Activated T-helper 1 cell treated with anti-CD3 and anti-CD28 coated beads, Interleukin-12 subunit alpha, Interleukin-12 subunit beta, Interleukin-2, Interleukin-4 antibody, amounts not matched to agents 30 ng/mL and 10 ng/mL and 1 ng/mL, durations not matched to agents 14 hours and 24 hours and 36 hours (primary cell): Measurements from ENCODE around the gene TAF4. TPM values are rescaled to one million over a fixed set of nuclear protein-coding genes. Genes with fewer than 3 reads are reported as not detected.
A peak's percentile ranks its signal among the peaks of the same experiment; 100 is the strongest.

Experiments
- DNase-seq: peaks from one replicate; pipeline ENCODE4 v3.0.0; 2021; ENCODE audit warnings: low spot score
- H3K27ac Mint-ChIP-seq: one replicate; pipeline ENCODE4 v1.8.0; 2021; ENCODE audit warnings: mild to moderate bottlenecking, mixed read lengths
- H3K27me3 Mint-ChIP-seq: one replicate; pipeline ENCODE4 v1.8.0; 2022; ENCODE audit warnings: mild to moderate bottlenecking, moderate library complexity, mixed read lengths; ENCODE audit not compliant: insufficient read depth
- H3K36me3 Mint-ChIP-seq: one replicate; pipeline ENCODE4 v1.8.0; 2021; ENCODE audit warnings: low read depth, mixed read lengths
- H3K4me1 Mint-ChIP-seq: one replicate; pipeline ENCODE4 v1.8.0; 2021; ENCODE audit warnings: low read depth, mixed read lengths
- H3K4me3 Mint-ChIP-seq: one replicate; pipeline ENCODE4 v1.8.0; 2021; ENCODE audit warnings: mild to moderate bottlenecking, moderate library complexity, mixed read lengths
- H3K9me3 Mint-ChIP-seq: one replicate; pipeline ENCODE4 v1.8.0; 2021; ENCODE audit warnings: mixed read lengths
- intact Hi-C: fragments of 100-400 bp; cut with micrococcal nuclease; formaldehyde crosslinking; loops from one replicate; pipeline ENCODE4 v1.15.1; 2024
- total RNA-seq: library from RNA; stranded (reverse); gene quantifications from 2 replicates; pipeline ENCODE4 v1.2.3, GENCODE V29; 2022

Gene TAF4
- total RNA-seq, 1 donor from 2014 or later: 28.3 TPM

DNA sequence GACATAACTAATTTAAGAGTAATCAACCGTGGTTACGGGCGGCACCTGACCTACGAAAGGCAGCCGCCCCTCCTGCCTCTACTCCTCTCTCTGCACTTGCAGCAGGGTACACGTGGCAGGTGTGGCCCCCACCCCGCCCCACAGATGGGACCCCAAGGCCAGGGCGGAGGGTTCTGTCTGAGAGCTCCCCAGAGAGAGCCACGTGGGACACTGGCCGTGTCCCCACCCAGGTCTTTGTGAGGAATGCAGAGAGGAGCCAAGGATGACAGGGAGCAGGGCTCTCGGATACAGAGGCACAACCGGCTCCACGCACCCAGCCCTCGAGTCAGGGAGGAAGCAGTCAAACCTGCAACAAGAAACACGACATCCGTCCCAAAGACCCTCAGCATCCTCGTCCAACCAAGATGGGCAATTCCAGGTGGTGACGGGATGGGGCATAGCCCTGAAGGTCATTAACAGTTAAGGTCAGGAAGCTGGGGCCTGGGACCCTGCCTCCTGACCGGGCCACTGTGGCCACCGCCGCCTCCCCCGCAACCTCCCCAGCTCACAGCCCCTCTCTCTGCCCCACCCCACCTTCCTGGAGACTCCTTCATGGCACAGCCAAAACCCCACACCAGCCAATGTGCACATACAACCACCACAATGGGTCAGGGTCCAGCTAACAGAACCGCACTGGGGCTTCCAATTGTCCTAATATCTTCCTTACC lies 47.1 kb downstream of the TAF4 start:
- peaks cover 9% of the 10 kb centered on the region for H3K4me1 Mint-ChIP-seq

DNA sequence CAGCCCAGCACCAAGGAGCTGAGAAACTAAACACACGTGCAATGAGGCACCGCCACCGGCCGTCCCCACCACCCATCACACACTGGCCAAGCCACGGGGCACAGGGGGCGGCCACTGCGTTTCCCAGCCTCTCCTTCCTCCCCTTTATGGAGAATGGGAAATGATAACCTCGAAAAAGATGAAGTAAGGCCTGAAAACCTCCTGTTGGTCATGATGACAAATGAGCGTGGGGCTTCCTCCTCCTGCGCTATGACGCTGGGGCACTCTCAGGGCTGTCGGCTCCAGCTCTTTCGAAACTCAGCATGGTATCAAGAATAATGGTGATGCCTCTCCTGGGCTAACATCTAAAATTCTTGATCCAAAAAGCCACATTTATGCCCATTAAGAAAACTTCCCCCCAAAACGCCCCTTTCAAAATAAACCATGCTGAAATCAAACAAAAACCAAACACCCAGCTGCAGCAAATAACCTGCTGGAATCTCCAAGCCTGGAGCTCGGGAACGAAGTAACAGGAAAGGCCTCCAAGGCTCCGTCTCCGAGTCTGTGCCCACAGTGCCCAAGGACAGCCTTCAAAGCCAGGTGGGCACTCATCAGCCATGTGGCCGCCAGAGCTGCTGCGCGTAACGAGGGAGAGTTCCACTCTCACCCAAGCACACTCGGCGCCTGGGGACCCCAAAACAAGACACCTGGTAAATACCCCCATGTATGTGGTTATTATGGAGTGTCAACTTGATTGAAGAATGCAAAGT lies 50.0 kb downstream of the TAF4 start:
- no peak overlapping the region for H3K27ac Mint-ChIP-seq
- no peaks in the 10 kb centered on the region for H3K36me3 Mint-ChIP-seq
- H3K9me3 Mint-ChIP-seq: no peaks in the 10 kb centered on the region
- no peak overlapping the region for H3K4me3 Mint-ChIP-seq
- H3K4me1 Mint-ChIP-seq: peaks cover 13% of the 10 kb centered on the region
- DNase-seq: no peak
- no peaks in the 10 kb centered on the region for H3K27me3 Mint-ChIP-seq
- intact Hi-C loops: no loop called here

More for the DNA sequence above, 47.1 kb downstream of the TAF4 start:
- intact Hi-C loops: no loop called here
- Mint-ChIP-seq H3K36me3 (no peaks in the 10 kb centered on the region), H3K27ac (no peak overlapping the region), H3K27me3 (no peaks in the 10 kb centered on the region), H3K4me3 (no peak overlapping the region), H3K9me3 (no peaks in the 10 kb centered on the region)
- DNase-seq: no peak

DNA sequence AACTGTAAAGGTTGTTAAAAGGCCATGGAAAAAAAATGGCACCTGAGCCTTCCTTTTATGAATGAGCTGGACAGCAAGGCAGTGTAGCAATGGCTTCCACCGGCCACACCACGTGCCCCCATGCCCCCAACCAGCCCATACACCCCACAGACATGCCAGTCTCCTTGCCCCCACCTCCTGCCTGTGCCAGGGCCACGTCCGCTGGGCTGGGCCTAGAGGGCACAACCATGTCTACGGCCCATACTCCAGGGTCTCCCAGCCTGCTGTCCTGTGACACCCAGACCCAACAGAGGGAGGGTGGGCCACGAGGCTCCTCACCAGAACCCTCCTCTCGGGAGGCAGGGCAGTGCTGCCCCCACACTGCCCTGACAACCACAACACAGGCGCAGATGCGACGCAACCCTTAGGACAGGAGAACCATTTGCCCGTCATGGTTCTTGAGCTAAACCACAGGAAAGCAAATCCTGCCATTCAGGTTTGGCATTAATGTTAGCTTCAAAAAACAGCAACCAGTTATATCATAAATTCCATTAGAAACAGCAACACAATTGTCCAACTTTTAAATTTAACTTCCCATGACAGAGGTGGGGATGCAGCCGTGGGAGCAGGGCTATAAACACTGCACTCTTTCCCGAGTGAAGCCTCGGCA lies 50.7 kb downstream of the TAF4 start:
- no peak overlapping the region for H3K27ac Mint-ChIP-seq
- no peaks in the 10 kb centered on the region for H3K9me3 Mint-ChIP-seq
- DNase-seq: no peak
- no peaks in the 10 kb centered on the region for H3K27me3 Mint-ChIP-seq
- H3K4me1 Mint-ChIP-seq: peaks cover 8% of the 10 kb centered on the region
- no peak overlapping the region for H3K4me3 Mint-ChIP-seq
- intact Hi-C loops: loop anchor here (5.0 kb wide), 1 partner anchor 287 kb away; the partner anchor contains the start of gene ADRM1
- H3K36me3 Mint-ChIP-seq: no peaks in the 10 kb centered on the region

DNA sequence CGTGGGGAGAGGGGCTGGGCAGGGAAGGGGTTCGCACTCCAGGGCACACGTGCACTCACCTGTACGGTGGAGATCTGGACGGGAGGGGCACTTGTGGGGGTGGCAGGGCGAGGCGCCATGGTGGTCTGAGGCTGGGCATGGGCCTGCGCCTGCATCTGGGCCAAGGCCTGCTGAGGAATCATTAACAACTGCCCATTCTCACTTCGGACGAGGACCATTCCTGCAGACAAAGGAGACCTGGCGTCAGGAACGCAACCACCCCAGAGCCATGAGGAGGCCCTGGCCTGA lies 51.2 kb downstream of the TAF4 start:
- Mint-ChIP-seq H3K9me3 (no peaks in the 10 kb centered on the region), H3K27ac (no peak overlapping the region), H3K27me3 (no peaks in the 10 kb centered on the region), H3K4me3 (no peak overlapping the region), H3K4me1 (peaks cover 8% of the 10 kb centered on the region), H3K36me3 (no peaks in the 10 kb centered on the region)
- intact Hi-C loops: loop anchor here (5.0 kb wide), 1 partner anchor 288 kb away; the partner anchor contains the start of gene ADRM1
- no peak for DNase-seq

DNA sequence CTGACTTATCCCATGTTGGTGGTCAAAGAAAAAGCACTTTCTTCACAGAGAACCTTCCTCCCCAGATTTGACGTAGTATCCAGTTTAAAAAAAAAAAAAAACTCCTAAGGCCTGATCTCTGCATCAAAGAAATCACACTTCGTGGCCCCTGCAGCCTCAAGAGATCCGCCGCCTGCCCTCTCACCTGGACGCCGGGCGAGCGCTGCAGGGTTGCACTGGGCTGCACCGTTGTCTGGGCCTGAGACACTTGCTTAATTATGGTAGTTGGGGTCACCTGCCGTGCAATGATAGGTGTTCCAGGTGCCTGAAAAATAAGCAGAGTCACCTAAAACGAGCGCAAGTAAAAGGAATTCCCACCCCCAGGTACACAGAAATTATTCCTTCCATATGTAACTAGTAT lies 53.0 kb downstream of the TAF4 start:
- Mint-ChIP-seq H3K27ac (no peak overlapping the region), H3K9me3 (no peaks in the 10 kb centered on the region), H3K27me3 (no peaks in the 10 kb centered on the region), H3K4me3 (no peak overlapping the region), H3K36me3 (peaks cover 9% of the 10 kb centered on the region), H3K4me1 (peaks cover 8% of the 10 kb centered on the region)
- DNase-seq: no peak
- intact Hi-C loops: loop anchor here (5.0 kb wide), 1 partner anchor 290 kb away; the partner anchor contains the start of gene ADRM1

DNA sequence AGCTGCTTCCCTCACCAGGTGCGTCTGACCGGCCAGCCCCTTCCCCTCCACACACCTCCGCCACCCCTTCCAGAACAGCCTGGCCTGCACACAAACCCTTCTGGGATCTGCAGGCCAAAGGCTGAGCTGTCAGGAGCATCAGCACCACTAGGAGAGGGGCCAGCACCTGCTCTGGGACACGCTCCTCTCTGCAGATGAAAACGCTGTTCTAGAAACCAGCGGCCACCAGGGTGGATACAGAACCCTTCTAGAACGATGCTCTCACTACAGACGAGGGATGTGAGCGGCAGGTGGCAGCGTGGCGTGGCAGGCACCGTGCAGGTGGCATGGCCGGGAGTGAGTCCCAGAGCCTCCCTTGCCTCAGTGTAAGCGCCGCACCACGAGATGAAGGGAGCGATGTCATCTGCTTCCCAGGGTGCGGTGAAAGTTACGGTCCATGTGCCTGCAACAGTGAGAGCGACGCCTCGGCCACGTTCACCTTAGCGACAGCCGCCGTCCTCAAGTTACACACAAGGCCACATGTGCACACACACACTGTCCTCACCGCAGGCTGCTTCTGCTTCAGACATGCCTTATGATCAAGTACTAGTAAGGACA lies 53.6 kb downstream of the TAF4 start:
- intact Hi-C loops: loop anchor here (1.0 to 5.0 kb wide), 2 partner anchors 124 to 290 kb away; partner anchors contain the start of gene ADRM1
- no peak overlapping the region for H3K4me3 Mint-ChIP-seq
- H3K27me3 Mint-ChIP-seq: no peaks in the 10 kb centered on the region
- H3K36me3 Mint-ChIP-seq: peaks cover 11% of the 10 kb centered on the region
- no peak for DNase-seq
- H3K4me1 Mint-ChIP-seq: peaks cover 8% of the 10 kb centered on the region
- H3K27ac Mint-ChIP-seq: no peak overlapping the region
- H3K9me3 Mint-ChIP-seq: no peaks in the 10 kb centered on the region

DNA sequence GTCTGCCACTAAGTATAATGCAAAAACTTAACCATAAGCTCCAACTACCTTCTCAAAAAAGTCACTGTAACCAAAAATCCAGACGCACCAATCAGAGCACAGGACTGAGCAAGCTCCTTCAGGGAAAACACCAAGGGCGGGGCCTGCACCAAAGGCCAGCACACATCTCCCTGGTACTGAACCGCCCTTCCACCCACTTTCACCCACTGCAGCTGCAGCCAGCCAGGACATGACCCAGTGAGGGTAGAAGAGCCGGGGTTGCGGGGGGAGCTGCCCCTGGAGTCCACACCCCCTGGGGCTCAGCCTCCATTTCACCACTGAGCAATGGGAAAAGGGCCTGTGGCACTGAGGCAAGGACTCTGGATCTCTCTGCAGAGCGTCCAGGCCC lies 54.3 kb downstream of the TAF4 start:
- Mint-ChIP-seq H3K27ac (no peak overlapping the region), H3K27me3 (no peaks in the 10 kb centered on the region), H3K9me3 (no peaks in the 10 kb centered on the region), H3K36me3 (peaks cover 11% of the 10 kb centered on the region), H3K4me1 (peaks cover 8% of the 10 kb centered on the region), H3K4me3 (no peak overlapping the region)
- intact Hi-C loops: loop anchor here (1.0 to 5.0 kb wide), 2 partner anchors 125 to 291 kb away; partner anchors contain the start of gene ADRM1
- no peak for DNase-seq

DNA sequence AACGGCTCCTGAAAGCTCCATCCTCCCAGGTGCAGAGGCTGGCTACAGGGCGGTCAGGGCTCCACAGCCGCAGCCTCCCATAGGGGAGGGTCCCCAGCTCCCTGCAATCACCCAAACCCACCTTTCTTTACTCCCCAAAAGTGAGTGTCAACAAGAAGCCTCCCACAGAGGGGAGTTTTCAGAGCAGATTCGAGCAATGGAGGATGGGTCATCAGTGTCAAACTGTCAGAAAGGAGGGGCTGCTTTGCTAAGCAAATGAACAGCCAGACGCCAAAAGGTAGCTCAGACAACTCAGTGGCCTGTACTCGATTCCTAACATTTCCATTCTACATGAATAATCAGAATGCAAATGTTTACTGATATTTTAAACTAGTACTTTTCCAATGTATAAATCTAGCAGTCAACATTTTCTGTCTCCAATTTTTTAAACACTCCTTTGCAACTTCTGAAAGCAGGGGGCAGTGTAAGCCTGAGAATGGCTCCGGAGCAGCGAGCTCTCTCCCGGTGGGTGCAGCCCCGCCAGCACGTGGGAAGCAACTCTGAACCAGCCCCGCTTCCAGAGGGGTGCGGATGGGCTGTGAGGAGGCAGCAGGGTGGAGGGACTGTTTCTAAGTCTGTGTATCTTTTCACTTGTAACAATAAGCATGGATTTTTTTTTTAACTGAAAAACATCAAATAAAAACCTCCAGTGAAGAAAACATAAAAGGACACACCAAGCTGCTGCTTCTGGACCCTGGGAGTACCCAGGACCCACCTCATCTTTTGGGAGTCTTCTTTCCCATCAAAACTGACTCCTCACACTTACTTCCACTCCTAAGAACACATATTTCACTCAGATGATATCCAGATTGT lies 54.9 kb downstream of the TAF4 start:
- Mint-ChIP-seq H3K9me3 (no peaks in the 10 kb centered on the region), H3K4me3 (no peak overlapping the region), H3K27me3 (no peaks in the 10 kb centered on the region), H3K36me3 (peaks cover 14% of the 10 kb centered on the region), H3K4me1 (peaks cover 8% of the 10 kb centered on the region), H3K27ac (no peak overlapping the region)
- peak; percentile 34 for DNase-seq
- intact Hi-C loops: loop anchor here (1.0 to 5.0 kb wide), 6 partner anchors 112 to 372 kb away; partner anchors contain the start of genes ADRM1 and LSM14B

DNA sequence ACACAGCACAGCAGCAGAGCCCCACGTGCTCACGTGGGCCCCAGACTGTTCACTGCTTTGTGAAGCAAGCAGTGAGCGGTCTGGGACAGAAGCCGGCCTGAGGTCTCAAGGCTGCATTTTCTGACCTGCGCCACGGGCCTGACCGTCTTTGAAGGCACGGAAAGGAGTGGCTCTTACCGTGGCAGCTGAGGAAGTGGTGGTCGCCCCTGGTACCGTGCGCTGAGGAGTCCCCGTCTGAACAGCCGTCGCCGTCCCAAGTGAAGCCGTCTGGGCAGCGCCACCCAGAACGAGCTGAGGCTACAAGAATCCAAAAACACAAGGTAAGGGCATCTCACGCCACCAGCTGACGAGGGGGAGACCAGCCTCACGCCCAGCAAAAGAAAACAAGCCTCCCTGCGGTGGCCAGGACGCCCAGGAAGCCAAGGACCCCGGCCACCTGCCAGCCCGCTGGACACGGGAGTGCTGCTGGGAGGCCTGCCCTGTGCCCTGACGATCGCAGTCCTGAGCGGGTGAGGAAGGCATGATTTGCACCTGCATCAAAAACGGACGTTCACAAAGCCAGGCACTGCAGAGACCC lies 55.7 kb downstream of the TAF4 start:
- DNase-seq: no peak
- H3K9me3 Mint-ChIP-seq: no peaks in the 10 kb centered on the region
- H3K4me1 Mint-ChIP-seq: peaks cover 8% of the 10 kb centered on the region
- intact Hi-C loops: loop anchor here (1.0 to 5.0 kb wide), 5 partner anchors 112 to 372 kb away; partner anchors contain the start of genes ADRM1 and LSM14B
- no peak overlapping the region for H3K27ac Mint-ChIP-seq
- H3K4me3 Mint-ChIP-seq: no peak overlapping the region
- no peaks in the 10 kb centered on the region for H3K27me3 Mint-ChIP-seq
- peaks cover 15% of the 10 kb centered on the region for H3K36me3 Mint-ChIP-seq

DNA sequence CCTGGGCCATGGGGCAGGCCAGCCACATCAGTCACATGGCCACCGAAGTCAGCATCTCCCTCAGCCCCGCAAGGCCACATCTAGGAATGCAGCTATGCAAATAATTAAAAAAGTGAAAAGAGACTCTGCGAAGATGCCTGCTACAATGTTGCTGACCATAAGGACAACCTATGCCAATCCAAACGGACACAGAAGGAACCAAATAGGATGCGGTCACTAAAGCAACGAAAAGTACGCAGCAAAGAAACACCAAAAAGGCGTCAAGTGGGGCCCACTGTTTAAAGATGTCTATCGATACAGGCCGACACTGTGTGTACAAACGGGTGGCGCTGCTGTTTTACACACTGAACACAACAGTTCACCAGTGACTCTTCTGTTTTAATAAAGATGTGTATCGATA lies 56.4 kb downstream of the TAF4 start:
- Mint-ChIP-seq H3K9me3 (no peaks in the 10 kb centered on the region), H3K27me3 (no peaks in the 10 kb centered on the region), H3K36me3 (peaks cover 15% of the 10 kb centered on the region), H3K4me1 (peaks cover 8% of the 10 kb centered on the region), H3K4me3 (no peak overlapping the region), H3K27ac (no peak overlapping the region)
- intact Hi-C loops: no loop called here
- no peak for DNase-seq

DNA sequence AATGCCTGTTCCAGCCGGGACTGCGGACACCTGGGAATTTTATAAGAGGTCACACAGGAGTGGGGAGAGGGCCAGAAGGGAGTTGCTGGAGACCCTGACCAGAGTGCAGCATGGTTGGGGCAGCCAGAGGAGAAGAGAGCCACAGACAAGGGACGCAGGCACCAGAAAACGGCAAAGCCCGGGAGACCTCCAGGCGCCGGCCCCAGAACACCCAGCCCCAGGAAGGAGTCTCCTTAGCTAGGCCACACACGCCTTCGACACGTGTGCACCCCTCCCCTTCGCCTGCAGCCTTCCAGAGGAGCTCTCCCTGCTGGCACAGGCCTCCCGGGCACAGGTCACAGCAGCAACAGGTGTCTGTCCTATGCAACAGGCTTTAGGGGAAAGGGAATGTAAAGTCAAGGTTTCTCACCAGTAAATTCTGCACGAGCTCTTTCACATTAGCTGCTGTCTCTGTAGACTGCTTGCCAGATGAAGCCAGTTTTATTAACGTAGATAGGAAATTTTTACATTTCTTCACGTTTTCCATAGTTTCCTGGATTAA lies 57.0 kb downstream of the TAF4 start:
- intact Hi-C loops: no loop called here

More for the DNA sequence above, 57.0 kb downstream of the TAF4 start:
- Mint-ChIP-seq H3K36me3 (peaks cover 15% of the 10 kb centered on the region), H3K27me3 (no peaks in the 10 kb centered on the region), H3K4me3 (no peak overlapping the region), H3K9me3 (no peaks in the 10 kb centered on the region), H3K4me1 (peaks cover 8% of the 10 kb centered on the region), H3K27ac (no peak overlapping the region)
- no peak for DNase-seq
